ENCODE results near the gene RHOA. TPM values are rescaled to one million over a fixed set of nuclear protein-coding genes. Genes with fewer than 3 reads are reported as not detected.

The RHOA gene
- total and polyA plus RNA-seq, 2 of the 8 experiments (the other 6 are each of a cell fraction or from before 2014, with no cell fraction given) = 176 to 397 TPM

- Histone ChIP-seq H2BK5ac (ENCODE audit: low read depth, low read length) (no peak overlapping the region), H2BK20ac (ENCODE audit: low read length) (no peak overlapping the region), H2AK5ac (ENCODE audit: low read depth, low read length) (no peak overlapping the region), H3K18ac (ENCODE audit: extremely low read depth, low read length) (no peak overlapping the region), H3K4me2 (ENCODE audit: insufficient read depth in 1 of 2, low read depth in 2 of 2, low read length in 2 of 2) (no peak overlapping the region), H4K20me1 (replicated peaks in 1 of 2; ENCODE audit: control insufficient read depth in 1 of 2, insufficient read depth in 2 of 2, low read length in 2 of 2) (peaks cover 21 to 24% of the 10 kb centered on the region in 2 experiments), H3K79me1 (ENCODE audit: low read depth, low read length) (peaks cover 11% of the 10 kb centered on the region), H3K4me1 (replicated peaks in 1 of 4; ENCODE audit: control insufficient read depth in 3 of 4, insufficient read depth in 4 of 4, low read length in 3 of 4) (peaks cover 0 to 7% (median 4%) of the 10 kb centered on the region in 4 experiments; a peak in 3 of 7 replicates), H3K9me3 (ENCODE audit: insufficient read depth in 2 of 2, low read depth in 1 of 2, low read length in 1 of 2) (no peaks in the 10 kb centered on the region), H3K56ac (replicated peaks; ENCODE audit: insufficient read length, low read depth, low read length) (no peak overlapping the region), H2AFZ (ENCODE audit: low read length) (no peak overlapping the region), H3K14ac (ENCODE audit: insufficient read length) (no peak overlapping the region), H4K91ac (replicated peaks; ENCODE audit: insufficient read length, low read length) (no peak overlapping the region), H3K4me3 (ENCODE audit: extremely low read depth in 1 of 4, insufficient read depth in 2 of 4, low read depth in 3 of 4, low read length in 4 of 4) (no peak overlapping the region), H2BK15ac (ENCODE audit: low read length) (no peak overlapping the region), H3K27ac (ENCODE audit: low read depth, low read length) (no peak overlapping the region), H4K8ac (ENCODE audit: extremely low read depth, insufficient read depth, low read length) (no peak overlapping the region), H3K79me2 (ENCODE audit: control insufficient read depth in 1 of 2, insufficient read depth in 2 of 2, low read length in 2 of 2) (peaks cover 47 to 94% of the 10 kb centered on the region in 2 experiments), H3K27me3 (replicated peaks in 1 of 4; ENCODE audit: control insufficient read depth in 3 of 4, extremely low read depth in 1 of 4, insufficient read depth in 3 of 4, low read length in 3 of 4) (no peaks in the 10 kb centered on the region), H3K23ac (ENCODE audit: insufficient read length) (no peak overlapping the region), H3K4ac (replicated peaks; ENCODE audit: insufficient read length, low read depth, low read length) (no peak overlapping the region), H2BK12ac (ENCODE audit: low read depth, low read length) (no peak overlapping the region), H3K36me3 (ENCODE audit: control insufficient read depth in 2 of 4, insufficient read depth in 4 of 4, low read length in 3 of 4) (no peaks in the 10 kb centered on the region; a peak in 1 of 8 replicates), H2BK120ac (replicated peaks; ENCODE audit: low read depth, low read length) (no peak overlapping the region), H4K5ac (ENCODE audit: insufficient read length, low read depth, low read length) (no peak overlapping the region), H3K23me2 (ENCODE audit: low read depth, low read length) (peaks cover 5% of the 10 kb centered on the region; the same call in 1 of the 2 replicates), H3K9ac (replicated peaks in 1 of 4; ENCODE audit: extremely low read depth in 1 of 4, low read depth in 3 of 4, low read length in 3 of 4) (no peak overlapping the region)
- CTCF ChIA-PET (ENCODE audit: partially characterized antibody) = interaction anchor here (1.6 kb wide), 1 partner anchor 16 kb away, joined by 4 read pairs; the partner anchor contains the start of gene AMT
- FAIRE-seq = no peak
- peak; percentile 52; the same call in 1 of the 2 replicates for TF ChIP-seq KDM1A (IDR thresholded peaks at IDR 0.05; ENCODE audit: borderline replicate concordance, low read length)
- no peak for TF ChIP-seq ATF2 (IDR thresholded peaks at IDR 0.05; ENCODE audit: low read length)
- no peak for DNase-seq (ENCODE audit: low read depth in 1 of 2, low spot score in 2 of 2)
- WGBS, 2 experiments (ENCODE audit: extremely low coverage in 1 of 2, insufficient coverage in 1 of 2, insufficient read length in 1 of 2, insufficient replicate concordance in 2 of 2, low coverage in 1 of 2, low lambda C conversion rate in 2 of 2, missing lambda C conversion rate in 1 of 2) = 93% methylated on average over 16 of the region's 17 CpGs; no CpG with 5 or more reads in 1 of the 2 experiments
- POLR2A ChIA-PET (ENCODE audit: partially characterized antibody) = no interaction called here
Measured at GRCh38 chr3:49406571-49407565, 4.9 kb downstream of the RHOA start.
